HCT116 (cell line): Measurements from ENCODE around the gene CDH4. TPM values are rescaled to one million over a fixed set of nuclear protein-coding genes. Genes with fewer than 3 reads are reported as not detected.

Experiments used
- ATAC-seq: fragments of 200-7000 bp; cut with Tn5 transposase; 2 replicates; pipeline ENCODE4 v1.9.1; 2020; ENCODE audit warnings: mild to moderate bottlenecking, moderate library complexity
- BruUV-seq: library from RNA; stranded (reverse); fragments of 400-500 nt; replicated peaks from 2 replicates; lab custom pipeline; 2021; lab: Mats Ljungman, UMichigan
- CTCF ChIA-PET: fragments of 300-600 bp; sonication (Branson Sonifier 250); formaldehyde crosslinking; loops from one replicate; lab custom pipeline; 2021; ENCODE audit warnings: antibody characterized with exemption; lab: Charles Lee
- POLR2A ChIA-PET: fragments of 300-600, 350-600 bp; sonication (Branson Sonifier 250); formaldehyde crosslinking; loops from one replicate; lab custom pipeline; 2021; ENCODE audit warnings: antibody characterized with exemption; lab: Charles Lee
- RAD21 ChIA-PET, 2 experiments: fragments of 300-600 bp; sonication (Branson Sonifier 250); formaldehyde crosslinking; loops; one replicate each; lab custom pipeline; 2023; ENCODE audit warnings: low total read pairs in 2 of 2; ENCODE audit not compliant: uncharacterized antibody in 2 of 2, unreplicated experiment in 2 of 2, low non-redundant PET in 1 of 2; lab: Charles Lee
- DNase-seq: peaks from one replicate; pipeline ENCODE4 v3.0.0-alpha.2; 2010; ENCODE audit warnings: low read depth, low spot score
- H2AFZ ChIP-seq: fragments of 200-600 bp; shearing (Covaris generic), sonication (generic); 2 replicates; pipeline ENCODE4 v1.6.1; 2017; ENCODE audit warnings: low read depth, mixed run types, mixed read lengths, antibody characterized with exemption, low read length; ENCODE audit not compliant: poor library complexity, severe bottlenecking
- H3K27ac ChIP-seq: 2 replicates; pipeline ENCODE4 v1.5.1; 2012; ENCODE audit warnings: low read depth, low read length
- H3K27me3 ChIP-seq: fragments of 200-600 bp; sonication (generic); 2 replicates; pipeline ENCODE4 v1.6.1; 2016; ENCODE audit warnings: mixed run types, low read length, mixed read lengths; ENCODE audit not compliant: insufficient read depth
- H3K36me3 ChIP-seq, 2 experiments: fragments of 200-500 bp in 1 of 2; fragments of 200-600 bp in 1 of 2; sonication (Bioruptor generic) in 1 of 2; sonication (generic) in 1 of 2; 2 replicates each; pipeline versions ENCODE4 v1.5.1 to v1.6.1; 2014 to 2016; ENCODE audit warnings: low read length in 2 of 2, inconsistent platforms in 1 of 2, mixed read lengths in 1 of 2, mixed run types in 1 of 2; ENCODE audit not compliant: insufficient read depth in 2 of 2, control insufficient read depth in 1 of 2
- H3K4me1 ChIP-seq, 2 experiments: fragments of 200-600 bp in 1 of 2; sonication (generic) in 1 of 2; 2 replicates each; pipeline versions ENCODE4 v1.5.1 to v1.6.1; 2012 to 2017; ENCODE audit warnings: low read length in 2 of 2, inconsistent platforms in 1 of 2, mild to moderate bottlenecking in 1 of 2, mixed read lengths in 1 of 2, mixed run types in 1 of 2, moderate library complexity in 1 of 2; ENCODE audit not compliant: insufficient read depth in 2 of 2, control insufficient read depth in 1 of 2
- H3K4me2 ChIP-seq: fragments of 200-600 bp; sonication (generic); 2 replicates; pipeline ENCODE4 v1.6.1; 2017; ENCODE audit warnings: mixed run types, low read length, mixed read lengths
- H3K4me3 ChIP-seq, 2 experiments: fragments of 200-600 bp in 1 of 2; sonication (generic) in 1 of 2; replicated peaks in 1 of 2; 2 replicates each; pipeline ENCODE4 v1.5.1; 2011 to 2016; ENCODE audit warnings: low read length in 2 of 2, control low read depth in 1 of 2, low read depth in 1 of 2, mild to moderate bottlenecking in 1 of 2, mixed read lengths in 1 of 2, mixed run types in 1 of 2
- H3K79me2 ChIP-seq: fragments of 200-600 bp; sonication (generic); 2 replicates; pipeline ENCODE4 v1.6.1; 2017; ENCODE audit warnings: mild to moderate bottlenecking, mixed run types, low read length, moderate library complexity, mixed read lengths; ENCODE audit not compliant: insufficient read depth
- H3K9ac ChIP-seq: fragments of 200-600 bp; sonication (generic); 2 replicates; pipeline ENCODE4 v1.6.1; 2016; ENCODE audit warnings: low read length, mixed read lengths
- H3K9me2 ChIP-seq: fragments of 200-600 bp; sonication (generic), shearing (Covaris generic); 2 replicates; pipeline ENCODE4 v1.6.1; 2017; ENCODE audit warnings: mixed run types, mild to moderate bottlenecking, moderate library complexity; ENCODE audit not compliant: insufficient read depth
- H3K9me3 ChIP-seq, 2 experiments: fragments of 200-500 bp in 1 of 2; fragments of 200-600 bp in 1 of 2; sonication (Bioruptor generic) in 1 of 2; sonication (generic) in 1 of 2; 2 replicates each; pipeline ENCODE4 v1.6.1; 2014 to 2017; ENCODE audit warnings: low read length in 2 of 2, mixed read lengths in 2 of 2, inconsistent platforms in 1 of 2, low read depth in 1 of 2, mild to moderate bottlenecking in 1 of 2, mixed run types in 1 of 2, moderate library complexity in 1 of 2; ENCODE audit not compliant: control insufficient read depth in 1 of 2, insufficient read depth in 1 of 2
- H4K20me1 ChIP-seq: fragments of 200-600 bp; sonication (generic), shearing (Covaris generic); 2 replicates; pipeline ENCODE4 v1.6.1; 2017; ENCODE audit warnings: mixed run types, mild to moderate bottlenecking, moderate library complexity; ENCODE audit not compliant: insufficient read depth
- CBX3 ChIP-seq: IDR thresholded peaks from 2 replicates; pipeline ENCODE4 v1.6.1; 2012; ENCODE audit warnings: low read depth
- CEBPB ChIP-seq: IDR thresholded peaks from 2 replicates; pipeline ENCODE4 v1.6.1; 2012; ENCODE audit warnings: low read depth
- EGR1 ChIP-seq: IDR thresholded peaks from 2 replicates; pipeline ENCODE4 v1.6.1; 2012; ENCODE audit warnings: low read depth
- ELF1 ChIP-seq: IDR thresholded peaks from 2 replicates; pipeline ENCODE4 v1.6.1; 2012; ENCODE audit warnings: low read depth, borderline replicate concordance
- POLR2A ChIP-seq: IDR thresholded peaks from 2 replicates; pipeline ENCODE4 v1.7.0; 2011; ENCODE audit warnings: borderline replicate concordance; ENCODE audit not compliant: insufficient read depth, insufficient read length; ENCODE audit errors: extremely low read depth
- POLR2AphosphoS5 ChIP-seq: IDR thresholded peaks from 2 replicates; pipeline ENCODE4 v1.6.1; 2011; ENCODE audit warnings: mild to moderate bottlenecking, low read depth, low read length, moderate library complexity
- RAD21 ChIP-seq: IDR thresholded peaks from 2 replicates; pipeline ENCODE4 v1.6.1; 2012; ENCODE audit warnings: low read depth, mild to moderate bottlenecking
- SP1 ChIP-seq: IDR thresholded peaks from 2 replicates; pipeline ENCODE4 v1.6.1; 2012; ENCODE audit warnings: low read depth
- SRF ChIP-seq: IDR thresholded peaks from 2 replicates; pipeline ENCODE4 v1.6.1; 2012; ENCODE audit warnings: low read depth
- TCF7L2 ChIP-seq: IDR thresholded peaks from 2 replicates; pipeline ENCODE4 v1.7.0; 2011; ENCODE audit warnings: borderline replicate concordance, inconsistent platforms; ENCODE audit not compliant: insufficient read depth, insufficient read length; ENCODE audit errors: extremely low read depth
- YY1 ChIP-seq: IDR thresholded peaks from 2 replicates; pipeline ENCODE4 v1.6.1; 2011; ENCODE audit warnings: low read length, low read depth, moderate library complexity, mild to moderate bottlenecking; ENCODE audit not compliant: insufficient replicate concordance; ENCODE audit errors: extremely low read depth
- intact Hi-C: fragments of 100-400 bp; cut with micrococcal nuclease; formaldehyde crosslinking; loops from 2 replicates; pipeline ENCODE4 v1.10.0; 2022
- total RNA-seq: library from RNA; stranded (reverse); gene quantifications from one replicate; pipeline ENCODE4 v1.2.1, GENCODE V29; 2021; ENCODE audit not compliant: unreplicated experiment
- TF ChIP-seq, protein P1 (sequence below), 3 experiments: fragments of 200-600 bp in 1 of 3; sonication (generic) in 1 of 3; IDR thresholded peaks in 2 of 3; conservative IDR thresholded peaks in 1 of 3; 2 replicates each; pipeline ENCODE4 v1.5.1; 2012 to 2017; ENCODE audit warnings: low read depth in 2 of 3, low read length in 2 of 3, antibody characterized with exemption in 1 of 3, borderline replicate concordance in 1 of 3, control low read depth in 1 of 3, mild to moderate bottlenecking in 1 of 3, mixed read lengths in 1 of 3, mixed run types in 1 of 3, moderate library complexity in 1 of 3; ENCODE audit not compliant: insufficient read depth in 1 of 3
- TF ChIP-seq, protein P2 (sequence below): IDR thresholded peaks from 2 replicates; pipeline ENCODE4 v1.6.1; 2012

CDH4 gene
- total RNA-seq, 1 experiment from 2014 or later = not detected

DNA sequence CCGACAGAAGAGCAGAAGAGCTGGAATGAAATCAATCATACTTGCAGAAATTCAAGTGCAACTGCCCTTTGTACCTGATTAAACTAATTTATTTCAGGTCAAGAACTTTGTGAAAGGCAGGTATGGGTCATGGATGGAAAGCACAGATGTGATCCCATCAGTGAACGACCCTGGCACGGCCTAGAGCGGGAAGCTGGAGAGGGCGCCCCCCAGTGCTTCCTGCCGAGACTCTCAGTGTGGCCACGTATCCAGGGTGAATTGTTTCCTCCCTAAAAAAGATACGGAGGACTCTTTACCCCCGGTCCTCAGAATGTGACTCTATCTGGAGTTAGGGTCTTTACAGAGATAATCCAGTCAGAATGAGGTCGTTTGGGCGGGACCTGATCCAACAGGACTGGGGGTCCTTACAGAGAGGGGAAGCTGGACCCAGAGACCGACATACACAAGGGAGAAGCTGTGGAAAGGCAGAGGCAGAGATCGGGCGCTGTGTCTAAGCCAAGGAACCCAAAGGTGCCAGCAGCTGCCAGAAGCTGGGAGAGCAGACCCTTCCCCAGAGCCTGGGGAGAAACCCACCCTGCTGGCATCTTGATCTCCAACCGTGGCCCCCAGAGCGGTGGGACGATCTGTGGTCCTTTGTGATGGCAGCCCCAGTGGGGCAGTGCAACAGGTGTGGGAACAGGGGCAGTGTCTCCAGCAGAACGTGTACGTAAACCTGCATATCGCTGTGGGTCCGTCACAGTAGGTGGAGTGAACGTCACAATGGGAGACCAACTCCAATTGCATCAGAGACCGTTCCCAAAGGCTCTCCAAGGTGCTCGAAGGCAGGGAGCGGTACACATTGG lies 721.7 kb downstream of the CDH4 start:
- H3K27ac ChIP-seq = no peak overlapping the region
- H3K9me2 ChIP-seq = no peaks in the 10 kb centered on the region
- no peaks in the 10 kb centered on the region for H3K9me3 ChIP-seq
- RAD21 ChIA-PET = no interaction called here
- no TSS peak for BruUV-seq
- no peaks in the 10 kb centered on the region for H3K27me3 ChIP-seq
- DNase-seq (no peak), ATAC-seq (peak; percentile 49; the same call in 1 of the 2 replicates)
- no peak overlapping the region for H3K4me2 ChIP-seq
- H3K9ac ChIP-seq = no peak overlapping the region
- no peak overlapping the region for H3K4me3 ChIP-seq
- H2AFZ ChIP-seq = no peak overlapping the region
- intact Hi-C loops = no loop called here
- H3K4me1 ChIP-seq = no peaks in the 10 kb centered on the region
- no peaks in the 10 kb centered on the region; the same call in 1 of the 2 replicates for H3K79me2 ChIP-seq
- no peak for TF ChIP-seq POLR2A
- TF ChIP-seq SP1 = no peak
- TF ChIP-seq TCF7L2 = no peak
- TF ChIP-seq, protein P1, sequence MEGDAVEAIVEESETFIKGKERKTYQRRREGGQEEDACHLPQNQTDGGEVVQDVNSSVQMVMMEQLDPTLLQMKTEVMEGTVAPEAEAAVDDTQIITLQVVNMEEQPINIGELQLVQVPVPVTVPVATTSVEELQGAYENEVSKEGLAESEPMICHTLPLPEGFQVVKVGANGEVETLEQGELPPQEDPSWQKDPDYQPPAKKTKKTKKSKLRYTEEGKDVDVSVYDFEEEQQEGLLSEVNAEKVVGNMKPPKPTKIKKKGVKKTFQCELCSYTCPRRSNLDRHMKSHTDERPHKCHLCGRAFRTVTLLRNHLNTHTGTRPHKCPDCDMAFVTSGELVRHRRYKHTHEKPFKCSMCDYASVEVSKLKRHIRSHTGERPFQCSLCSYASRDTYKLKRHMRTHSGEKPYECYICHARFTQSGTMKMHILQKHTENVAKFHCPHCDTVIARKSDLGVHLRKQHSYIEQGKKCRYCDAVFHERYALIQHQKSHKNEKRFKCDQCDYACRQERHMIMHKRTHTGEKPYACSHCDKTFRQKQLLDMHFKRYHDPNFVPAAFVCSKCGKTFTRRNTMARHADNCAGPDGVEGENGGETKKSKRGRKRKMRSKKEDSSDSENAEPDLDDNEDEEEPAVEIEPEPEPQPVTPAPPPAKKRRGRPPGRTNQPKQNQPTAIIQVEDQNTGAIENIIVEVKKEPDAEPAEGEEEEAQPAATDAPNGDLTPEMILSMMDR (IDR thresholded peaks at IDR 0.05 in 2 of 3, conservative IDR thresholded peaks at IDR 0.05 in 1 of 3; ENCODE audit: borderline replicate concordance in 1 of 3, insufficient read depth in 1 of 3, low read depth in 2 of 3, low read length in 2 of 3) = peak in 1 of 3 experiments; percentile 17; a peak in 2 of 6 replicates
- TF ChIP-seq, all 23 proteins: peak for 1
- ChIA-PET CTCF (no interaction called here), POLR2A (no interaction called here)
- peaks cover 0 to 8% of the 10 kb centered on the region in 2 experiments; a peak in 2 of 4 replicates for H3K36me3 ChIP-seq
- no peaks in the 10 kb centered on the region for H4K20me1 ChIP-seq

DNA sequence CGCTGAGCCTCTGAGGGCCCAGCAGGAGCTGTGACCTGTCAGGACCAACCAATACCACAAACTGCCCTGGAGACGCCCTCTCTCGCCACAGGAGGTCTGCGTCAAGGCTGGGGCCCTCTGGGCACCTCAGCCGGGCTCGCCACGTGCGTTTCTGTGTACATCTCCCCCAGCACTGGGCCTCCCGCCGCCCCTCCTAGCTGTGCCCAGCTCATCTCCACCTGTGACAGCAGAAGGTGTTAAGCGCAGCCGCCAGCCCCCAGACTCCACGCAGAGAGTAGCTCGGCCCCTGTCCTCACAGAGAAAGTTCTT lies 722.2 kb downstream of the CDH4 start:
- Histone ChIP-seq H3K4me3 (no peak overlapping the region), H3K27ac (no peak overlapping the region), H3K27me3 (no peaks in the 10 kb centered on the region), H2AFZ (no peak overlapping the region), H4K20me1 (no peaks in the 10 kb centered on the region), H3K79me2 (no peaks in the 10 kb centered on the region; the same call in 1 of the 2 replicates), H3K9me3 (no peaks in the 10 kb centered on the region), H3K9me2 (no peaks in the 10 kb centered on the region), H3K36me3 (peaks cover 0 to 8% of the 10 kb centered on the region in 2 experiments; a peak in 2 of 4 replicates), H3K4me2 (no peak overlapping the region), H3K4me1 (no peaks in the 10 kb centered on the region)
- BruUV-seq = no TSS peak
- CTCF ChIA-PET = no interaction called here
- ATAC-seq = no peak
- DNase-seq = no peak
- intact Hi-C loops = no loop called here
- RAD21 ChIA-PET = no interaction called here
- TF ChIP-seq SRF (no peak), CEBPB (no peak), EGR1 (no peak), ELF1 (no peak), YY1 (no peak), POLR2AphosphoS5 (no peak), TCF7L2 (no peak), RAD21 (no peak), CBX3 (no peak)
- TF ChIP-seq, protein P2, sequence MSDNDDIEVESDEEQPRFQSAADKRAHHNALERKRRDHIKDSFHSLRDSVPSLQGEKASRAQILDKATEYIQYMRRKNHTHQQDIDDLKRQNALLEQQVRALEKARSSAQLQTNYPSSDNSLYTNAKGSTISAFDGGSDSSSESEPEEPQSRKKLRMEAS = no peak
- TF ChIP-seq, all 23 proteins: peak for 0
- no peak overlapping the region for H3K9ac ChIP-seq
- POLR2A ChIA-PET = no interaction called here
